Activated CD8-positive, alpha-beta T cell treated with anti-CD3 and anti-CD28 coated beads, Interleukin-2, amount 10 ng/mL, durations not matched to agents 7 days and 5 days (primary cell): Measurements from ENCODE around the gene NEGR1. TPM values are rescaled to one million over a fixed set of nuclear protein-coding genes. Genes with fewer than 3 reads are reported as not detected.

ENCODE experiments used
- ATAC-seq: fragments of 150-1000 bp; cut with Tn5 transposase; one replicate; pipeline ENCODE4 v1.10.0; 2021; ENCODE audit warnings: moderate library complexity
- CTCF ChIA-PET: fragments of 350-600 bp; sonication (Branson Sonifier 250); formaldehyde crosslinking; loops from one replicate; lab custom pipeline; 2021; ENCODE audit warnings: antibody characterized with exemption; lab: Charles Lee
- POLR2A ChIA-PET: fragments of 350-600 bp; sonication (Branson Sonifier 250); formaldehyde crosslinking; loops from one replicate; lab custom pipeline; 2021; ENCODE audit warnings: antibody characterized with exemption; lab: Charles Lee
- DNase-seq: peaks from one replicate; pipeline ENCODE4 v3.0.0-alpha.2; 2020
- H3K27ac Mint-ChIP-seq: one replicate; pipeline ENCODE4 v1.8.0; 2021; ENCODE audit warnings: mild to moderate bottlenecking, mixed read lengths
- H3K27me3 Mint-ChIP-seq: one replicate; pipeline ENCODE4 v1.8.0; 2021; ENCODE audit warnings: low read depth, mixed read lengths
- H3K36me3 Mint-ChIP-seq: one replicate; pipeline ENCODE4 v1.8.0; 2021; ENCODE audit warnings: low read depth, mixed read lengths
- H3K4me1 Mint-ChIP-seq: one replicate; pipeline ENCODE4 v1.8.0; 2021; ENCODE audit warnings: low read depth, mixed read lengths
- H3K4me3 Mint-ChIP-seq: one replicate; pipeline ENCODE4 v1.8.0; 2021; ENCODE audit warnings: mild to moderate bottlenecking, mixed read lengths
- H3K9me3 Mint-ChIP-seq: one replicate; pipeline ENCODE4 v1.8.0; 2022; ENCODE audit warnings: mixed read lengths; ENCODE audit not compliant: insufficient read depth
- total RNA-seq, 2 experiments: library from RNA; stranded (reverse); gene quantifications; one replicate each; pipeline ENCODE4 v1.2.3, GENCODE V29; 2021

NEGR1 gene
- total RNA-seq, 2 experiments from 2014 or later: not detected

DNA sequence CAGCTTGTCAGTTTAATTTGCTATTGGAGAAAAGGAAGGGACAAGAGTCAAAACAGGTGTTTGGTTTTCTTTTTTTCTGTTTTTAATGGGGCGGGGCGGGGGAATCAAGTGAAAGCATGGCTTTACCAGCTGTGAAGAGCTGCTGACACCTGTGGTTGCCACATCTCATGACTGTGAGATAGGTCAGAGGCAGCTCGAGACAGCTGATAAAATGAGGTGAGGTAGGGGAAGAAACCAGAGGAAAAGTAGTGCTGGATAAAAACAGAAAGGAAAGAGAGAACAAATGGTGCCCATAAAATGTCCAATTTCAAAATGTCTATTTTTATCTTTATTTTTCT, 272.3 kb downstream of the NEGR1 start:
- ChIA-PET POLR2A (no interaction called here), CTCF (no interaction called here)
- Mint-ChIP-seq H3K4me3 (no peak overlapping the region), H3K36me3 (no peaks in the 10 kb centered on the region), H3K4me1 (no peaks in the 10 kb centered on the region), H3K9me3 (no peaks in the 10 kb centered on the region), H3K27me3 (no peaks in the 10 kb centered on the region), H3K27ac (no peak overlapping the region)
- DNase-seq: no peak
- no peak for ATAC-seq

DNA sequence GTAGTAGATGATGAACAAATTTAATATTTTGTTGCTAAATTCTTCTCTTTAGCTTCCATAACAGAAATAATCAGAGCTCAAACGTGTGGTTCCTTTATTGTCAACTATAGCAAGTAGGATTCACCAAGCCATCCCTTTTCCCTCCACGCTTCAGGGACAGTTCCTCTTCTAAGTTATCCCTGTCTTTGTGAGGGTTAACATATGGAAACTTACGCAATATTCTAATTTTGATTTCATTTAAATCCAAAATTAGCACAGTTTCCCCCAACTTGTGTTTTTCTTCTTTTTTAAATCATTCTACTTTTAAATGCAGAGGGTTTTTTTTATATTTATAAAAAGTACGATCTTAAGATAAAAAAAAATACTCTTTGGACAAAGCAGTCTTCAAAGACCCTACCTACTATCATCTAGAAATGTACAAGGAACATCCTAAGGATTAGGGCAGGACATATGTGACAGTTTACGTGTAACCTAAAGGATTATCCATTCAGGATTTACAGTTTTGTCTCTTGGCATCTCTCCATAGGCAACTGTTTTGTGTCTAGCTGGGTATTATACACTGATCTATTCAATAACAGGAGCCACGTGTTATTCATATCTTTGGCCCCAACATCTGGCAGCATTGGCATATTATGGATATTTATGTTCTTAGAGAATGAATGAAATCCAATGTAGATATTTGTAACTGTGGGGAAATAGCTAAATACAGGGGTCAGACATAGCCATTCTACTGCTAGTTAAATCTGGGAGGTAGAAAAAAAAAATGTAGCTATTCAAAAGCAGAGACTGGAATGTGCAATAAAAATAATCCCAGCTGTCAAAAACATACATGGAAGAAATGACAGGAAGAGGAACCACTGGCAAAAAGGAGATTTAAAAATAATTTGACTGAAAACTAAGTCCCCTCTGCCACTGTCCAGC, 272.9 kb downstream of the NEGR1 start:
- Mint-ChIP-seq H3K36me3 (no peaks in the 10 kb centered on the region), H3K27me3 (no peaks in the 10 kb centered on the region), H3K4me3 (no peak overlapping the region), H3K4me1 (no peaks in the 10 kb centered on the region), H3K27ac (no peak overlapping the region), H3K9me3 (no peaks in the 10 kb centered on the region)
- ChIA-PET POLR2A (no interaction called here), CTCF (no interaction called here)
- no peak for ATAC-seq
- no peak for DNase-seq

DNA sequence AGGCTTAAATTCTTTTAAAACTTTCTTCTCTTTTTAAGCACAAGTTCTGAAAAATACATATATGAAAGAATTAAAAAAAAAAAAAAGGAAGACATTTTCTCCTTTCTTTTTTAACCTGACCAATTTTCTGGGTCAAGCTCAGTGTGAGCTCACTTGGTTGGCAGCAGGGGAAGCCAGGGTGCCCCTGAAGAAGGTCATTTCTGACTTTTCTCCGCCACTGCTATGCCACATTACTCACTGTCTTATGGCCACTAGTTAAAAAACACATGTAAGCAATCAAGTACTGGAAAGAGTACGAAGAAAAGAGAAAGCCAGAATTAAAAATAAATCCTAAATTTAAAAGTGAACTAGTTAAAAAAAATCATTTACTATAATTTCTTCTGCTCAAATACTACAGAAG, 275.0 kb downstream of the NEGR1 start:
- ATAC-seq: no peak
- Mint-ChIP-seq H3K27ac (no peak overlapping the region), H3K36me3 (no peaks in the 10 kb centered on the region), H3K4me1 (no peaks in the 10 kb centered on the region), H3K9me3 (no peaks in the 10 kb centered on the region), H3K27me3 (no peaks in the 10 kb centered on the region), H3K4me3 (no peak overlapping the region)
- DNase-seq: no peak
- ChIA-PET POLR2A (no interaction called here), CTCF (no interaction called here)

DNA sequence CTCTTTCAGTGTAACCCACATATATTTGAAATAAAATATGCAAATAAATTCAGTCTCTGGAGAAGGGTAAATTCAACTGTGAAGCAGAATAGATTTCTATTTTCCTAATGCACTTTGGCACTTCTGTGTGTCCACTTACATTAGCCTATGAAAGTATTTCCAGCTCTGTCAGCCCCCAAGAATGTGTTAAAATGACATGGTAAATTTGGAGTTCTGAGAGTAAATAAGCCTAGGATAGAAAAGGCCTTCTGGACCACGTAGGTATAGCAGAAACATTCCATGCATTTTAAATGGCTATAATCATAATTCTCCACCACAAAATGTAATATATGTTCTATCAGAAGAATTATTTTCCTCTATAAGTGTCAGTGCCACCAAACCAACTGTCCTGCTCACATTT, 276.2 kb downstream of the NEGR1 start:
- CTCF ChIA-PET: no interaction called here
- POLR2A ChIA-PET: no interaction called here
- no peaks in the 10 kb centered on the region for H3K27me3 Mint-ChIP-seq
- no peak overlapping the region for H3K4me3 Mint-ChIP-seq
- H3K27ac Mint-ChIP-seq: no peak overlapping the region
- no peaks in the 10 kb centered on the region for H3K36me3 Mint-ChIP-seq
- ATAC-seq (no peak), DNase-seq (no peak)
- no peaks in the 10 kb centered on the region for H3K4me1 Mint-ChIP-seq
- H3K9me3 Mint-ChIP-seq: no peaks in the 10 kb centered on the region

DNA sequence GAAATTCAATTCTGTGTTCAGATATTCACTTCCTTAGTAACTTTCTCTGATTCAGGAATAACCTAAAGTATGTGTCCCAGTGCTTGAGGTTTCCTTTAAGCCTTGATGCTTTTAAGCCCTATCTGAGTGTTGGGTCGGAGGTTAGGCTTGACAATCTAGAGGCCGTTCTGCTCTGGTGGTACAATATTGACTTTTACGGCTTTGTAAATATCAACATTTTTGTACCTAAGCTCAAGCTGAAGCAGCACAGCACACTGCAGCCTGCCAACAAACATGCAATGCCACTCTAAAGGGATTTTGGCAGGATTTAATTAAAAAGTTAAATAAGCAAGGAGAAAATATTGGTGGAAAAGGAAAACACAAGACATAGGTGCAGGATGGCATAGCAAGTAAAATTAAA, 279.2 kb downstream of the NEGR1 start:
- no peaks in the 10 kb centered on the region for H3K27me3 Mint-ChIP-seq
- no peak overlapping the region for H3K27ac Mint-ChIP-seq
- ATAC-seq (no peak), DNase-seq (no peak)
- ChIA-PET POLR2A (no interaction called here), CTCF (no interaction called here)
- no peaks in the 10 kb centered on the region for H3K36me3 Mint-ChIP-seq
- no peak overlapping the region for H3K4me3 Mint-ChIP-seq
- H3K4me1 Mint-ChIP-seq: no peaks in the 10 kb centered on the region
- no peaks in the 10 kb centered on the region for H3K9me3 Mint-ChIP-seq

DNA sequence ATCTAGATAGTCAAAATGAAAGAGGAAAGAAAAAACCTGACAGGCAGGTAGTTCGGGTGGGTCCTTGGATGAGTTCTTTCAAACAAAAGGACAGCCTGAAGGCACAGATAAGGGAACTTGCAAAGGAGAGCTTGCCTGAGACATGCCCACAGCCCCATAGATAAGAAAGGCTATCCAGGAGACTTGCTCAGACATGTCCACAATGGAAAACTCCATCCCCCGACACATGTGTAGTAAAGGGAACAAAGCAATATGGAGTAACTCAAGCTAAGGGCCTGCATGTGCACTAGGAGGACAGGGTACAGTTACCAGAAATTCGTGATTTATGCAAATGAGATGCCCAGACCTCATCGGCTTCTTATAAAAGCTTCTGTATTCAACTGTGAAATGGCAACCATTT, 281.5 kb downstream of the NEGR1 start:
- Mint-ChIP-seq H3K4me1 (no peaks in the 10 kb centered on the region), H3K27ac (no peak overlapping the region), H3K4me3 (no peak overlapping the region), H3K9me3 (no peaks in the 10 kb centered on the region), H3K27me3 (no peaks in the 10 kb centered on the region), H3K36me3 (no peaks in the 10 kb centered on the region)
- POLR2A ChIA-PET: no interaction called here
- no peak for ATAC-seq
- CTCF ChIA-PET: no interaction called here
- DNase-seq: no peak

DNA sequence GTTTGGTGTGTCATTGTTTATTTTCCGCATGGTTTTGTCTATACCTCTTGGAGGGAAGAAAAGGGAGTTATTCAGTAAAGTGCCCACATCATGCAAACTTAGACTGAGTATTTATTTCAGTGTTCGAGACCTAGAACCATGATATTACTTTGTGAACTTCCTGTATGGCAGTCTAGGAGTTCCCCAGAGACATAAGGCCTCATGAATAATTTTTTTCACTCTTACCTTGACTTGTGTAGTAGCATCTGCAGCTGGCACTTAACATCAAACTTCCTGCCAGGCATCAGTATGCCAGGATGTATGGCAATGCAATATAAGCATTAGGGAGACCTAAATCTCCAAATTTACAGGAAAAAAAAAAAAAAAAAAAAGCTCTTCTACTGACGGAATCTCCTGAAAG, 287.7 kb downstream of the NEGR1 start:
- no peak for DNase-seq
- Mint-ChIP-seq H3K4me1 (no peaks in the 10 kb centered on the region), H3K4me3 (no peak overlapping the region), H3K9me3 (no peaks in the 10 kb centered on the region), H3K36me3 (no peaks in the 10 kb centered on the region), H3K27me3 (no peaks in the 10 kb centered on the region), H3K27ac (no peak overlapping the region)
- ATAC-seq: no peak
- ChIA-PET CTCF (no interaction called here), POLR2A (no interaction called here)

DNA sequence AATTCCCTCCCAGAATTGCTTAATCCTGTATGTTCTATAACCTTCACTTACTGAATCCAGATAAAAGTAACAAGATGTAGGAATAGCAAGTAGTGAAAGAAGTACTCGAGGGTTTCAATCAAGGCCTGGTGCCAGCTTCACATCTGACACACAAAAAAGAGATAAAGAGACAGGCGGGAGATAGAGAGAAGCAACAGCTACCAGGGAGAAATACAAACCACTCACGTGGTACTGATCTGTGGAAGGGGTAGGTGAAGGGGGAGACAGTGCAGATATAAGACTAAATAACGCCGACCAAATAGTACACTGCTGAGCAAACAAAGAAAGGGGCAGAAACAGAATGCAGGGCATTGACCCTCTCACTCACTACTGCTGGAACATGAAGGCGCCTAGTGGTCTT, 295.2 kb downstream of the NEGR1 start:
- Mint-ChIP-seq H3K9me3 (no peaks in the 10 kb centered on the region), H3K27me3 (no peaks in the 10 kb centered on the region), H3K27ac (no peak overlapping the region), H3K36me3 (no peaks in the 10 kb centered on the region), H3K4me3 (no peak overlapping the region), H3K4me1 (no peaks in the 10 kb centered on the region)
- ATAC-seq: no peak
- DNase-seq: no peak
- CTCF ChIA-PET: no interaction called here
- POLR2A ChIA-PET: no interaction called here

DNA sequence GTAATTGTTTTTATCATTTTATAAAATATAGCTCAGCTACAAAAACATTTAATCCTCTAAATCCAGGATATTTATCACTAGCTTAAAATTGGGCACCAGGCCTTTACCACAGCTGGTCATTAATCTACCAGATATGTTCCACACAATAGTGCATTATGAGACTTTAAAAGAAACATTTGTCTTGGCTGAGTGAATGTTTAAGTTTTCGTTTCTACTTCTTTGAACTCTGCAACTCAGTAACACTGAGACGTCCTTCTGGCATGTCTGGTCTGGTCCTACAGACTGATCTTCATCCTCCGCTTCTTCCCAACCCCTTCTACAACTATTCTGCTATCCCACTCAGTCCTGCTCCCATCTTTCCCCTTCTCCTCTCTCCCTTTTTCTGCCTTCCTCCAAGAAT, 296.2 kb downstream of the NEGR1 start:
- Mint-ChIP-seq H3K4me3 (no peak overlapping the region), H3K4me1 (no peaks in the 10 kb centered on the region), H3K27ac (no peak overlapping the region), H3K9me3 (no peaks in the 10 kb centered on the region), H3K36me3 (no peaks in the 10 kb centered on the region), H3K27me3 (no peaks in the 10 kb centered on the region)
- ATAC-seq (no peak), DNase-seq (no peak)
- ChIA-PET POLR2A (no interaction called here), CTCF (no interaction called here)

DNA sequence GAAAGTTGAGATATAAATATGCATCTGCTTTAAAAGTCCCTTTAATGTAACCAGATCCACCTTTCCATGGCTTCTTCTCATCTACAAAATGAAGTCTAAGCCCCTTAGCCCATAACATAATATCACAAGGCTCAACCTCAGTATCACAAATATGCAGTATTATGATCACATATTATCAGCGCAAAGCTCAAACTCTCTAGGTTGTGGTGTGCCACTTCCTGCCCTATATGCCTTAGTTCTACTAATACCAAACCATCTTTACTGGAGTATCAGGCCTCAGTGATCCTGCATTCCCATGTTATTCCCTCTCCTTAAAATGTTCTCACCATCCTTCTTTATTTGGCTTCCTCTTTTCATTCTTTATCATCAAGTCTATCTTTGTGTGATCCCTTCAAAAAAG, 301.8 kb downstream of the NEGR1 start:
- ChIA-PET POLR2A (no interaction called here), CTCF (no interaction called here)
- Mint-ChIP-seq H3K27me3 (no peaks in the 10 kb centered on the region), H3K4me3 (no peak overlapping the region), H3K9me3 (no peaks in the 10 kb centered on the region), H3K4me1 (peaks cover 6% of the 10 kb centered on the region), H3K27ac (no peak overlapping the region), H3K36me3 (no peaks in the 10 kb centered on the region)
- DNase-seq (no peak), ATAC-seq (no peak)

DNA sequence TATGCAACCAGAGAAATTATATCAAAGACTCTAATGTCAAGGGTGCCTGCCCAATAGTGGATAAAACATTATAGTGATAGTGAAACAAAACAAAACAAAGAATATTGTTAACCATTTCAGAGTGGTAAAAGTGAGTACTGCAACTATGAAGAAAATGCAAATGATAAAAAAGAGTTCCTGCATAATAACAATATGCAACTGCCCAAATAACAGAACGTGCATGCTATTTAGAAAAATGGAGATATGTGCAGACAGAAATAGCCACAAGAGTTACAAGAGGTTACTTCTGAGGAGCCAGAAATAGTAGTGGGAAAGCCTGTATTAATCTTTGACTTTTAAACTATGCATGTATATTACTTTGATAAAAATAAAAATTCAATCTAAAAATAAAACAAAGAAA, 302.5 kb downstream of the NEGR1 start:
- H3K4me1 Mint-ChIP-seq: peaks cover 6% of the 10 kb centered on the region
- DNase-seq (no peak), ATAC-seq (no peak)
- ChIA-PET CTCF (no interaction called here), POLR2A (no interaction called here)
- no peak overlapping the region for H3K4me3 Mint-ChIP-seq
- H3K27ac Mint-ChIP-seq: no peak overlapping the region
- no peaks in the 10 kb centered on the region for H3K9me3 Mint-ChIP-seq
- no peaks in the 10 kb centered on the region for H3K36me3 Mint-ChIP-seq
- H3K27me3 Mint-ChIP-seq: no peaks in the 10 kb centered on the region

DNA sequence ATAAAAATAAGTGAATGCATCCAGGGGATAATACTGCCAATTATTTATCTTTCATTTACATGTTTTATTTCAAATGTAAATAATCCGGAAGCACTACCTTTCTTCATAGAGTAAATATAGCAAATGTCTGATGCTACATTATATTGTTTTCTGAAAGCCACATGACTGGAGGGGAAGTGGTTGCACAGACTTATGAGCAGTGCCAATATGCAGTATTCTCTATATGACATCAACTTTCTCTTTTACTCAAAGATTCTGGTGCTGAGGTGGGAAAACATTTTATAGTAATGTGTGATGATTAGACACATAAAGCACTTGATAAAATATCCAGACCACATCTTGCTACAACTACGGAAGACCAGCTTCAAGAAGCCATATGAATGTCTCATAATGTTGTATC, 314.7 kb downstream of the NEGR1 start:
- ChIA-PET POLR2A (no interaction called here), CTCF (no interaction called here)
- Mint-ChIP-seq H3K27me3 (no peaks in the 10 kb centered on the region), H3K4me3 (no peak overlapping the region), H3K4me1 (no peaks in the 10 kb centered on the region), H3K36me3 (no peaks in the 10 kb centered on the region), H3K27ac (no peak overlapping the region), H3K9me3 (no peaks in the 10 kb centered on the region)
- DNase-seq (no peak), ATAC-seq (no peak)

DNA sequence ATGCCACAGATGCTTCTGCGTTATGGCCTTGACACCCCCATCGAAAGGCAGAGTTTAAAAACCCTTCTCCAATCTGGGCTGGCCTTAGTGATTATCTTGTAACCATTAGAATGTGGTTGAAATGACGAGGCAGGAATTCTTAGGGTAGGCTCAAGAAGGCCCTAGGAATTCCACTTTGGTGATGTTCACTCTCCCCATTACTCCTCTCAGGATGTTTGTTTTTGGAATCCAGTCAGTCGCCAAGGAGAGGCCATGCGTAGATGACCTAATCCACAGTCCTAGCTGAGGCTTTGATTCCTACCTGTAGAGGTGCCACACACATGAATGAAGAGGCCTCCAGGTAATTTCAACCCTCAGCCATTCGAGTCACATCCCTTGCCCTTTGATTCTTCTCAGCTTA, 318.2 kb downstream of the NEGR1 start:
- Mint-ChIP-seq H3K4me1 (no peaks in the 10 kb centered on the region), H3K4me3 (no peak overlapping the region), H3K27ac (no peak overlapping the region), H3K9me3 (no peaks in the 10 kb centered on the region), H3K27me3 (no peaks in the 10 kb centered on the region), H3K36me3 (no peaks in the 10 kb centered on the region)
- DNase-seq (no peak), ATAC-seq (no peak)
- ChIA-PET CTCF (no interaction called here), POLR2A (no interaction called here)
